Astrocyte of the spinal cord (primary cell): ENCODE measurements around the gene CYB561D2.

ENCODE experiments used
- DNase-seq: peaks from one replicate; pipeline ENCODE4 v3.0.0; 2011; ENCODE audit warnings: low read depth, low spot score
- H3K4me3 ChIP-seq: 2 replicates; pipeline ENCODE4 v1.5.1; 2011; ENCODE audit warnings: low read depth, mild to moderate bottlenecking, low read length, moderate library complexity
- CTCF ChIP-seq: IDR thresholded peaks from 2 replicates; pipeline ENCODE4 v1.5.1; 2012; ENCODE audit warnings: low read depth, mild to moderate bottlenecking, low read length, inconsistent platforms
- in situ Hi-C: cut with HindIII; loops from 2 replicates; pipeline ENCODE4 v1.10.0; 2017; ENCODE audit warnings: low sequenced_read_pairs

CYB561D2 gene

GRCh38 chr3:50337175-50337861, 13.3 kb upstream of the CYB561D2 start:
- in situ Hi-C loops = no loop called here
- peak overlapping the region; percentile 60 for H3K4me3 ChIP-seq
- TF ChIP-seq CTCF = no peak
- peak; percentile 100 for DNase-seq

- DNase-seq = no peak
- in situ Hi-C loops = no loop called here
- no peak overlapping the region for H3K4me3 ChIP-seq
- no peak for TF ChIP-seq CTCF
Observed at GRCh38 chr3:50338965-50339364, 11.7 kb upstream of the CYB561D2 start.

GRCh38 chr3:50339485-50340146, 11.0 kb upstream of the CYB561D2 start:
- in situ Hi-C loops = no loop called here
- DNase-seq = peak; percentile 22
- TF ChIP-seq CTCF = no peak
- H3K4me3 ChIP-seq = peak overlapping the region; percentile 31

GRCh38 chr3:50340147-50340447, 10.6 kb upstream of the CYB561D2 start:
- peak overlapping the region; percentile 31 for H3K4me3 ChIP-seq
- in situ Hi-C loops = no loop called here
- no peak for TF ChIP-seq CTCF
- DNase-seq = no peak

- no peak for DNase-seq
- H3K4me3 ChIP-seq = peak within 1 kb of the TSS; percentile 31
- TF ChIP-seq CTCF = no peak
- in situ Hi-C loops = no loop called here
Observed at GRCh38 chr3:50340448-50341329, 10.0 kb upstream of the CYB561D2 start, which contains the start of gene RASSF1. TSS of gene RASSF1 (minus strand) at chr3:50340836. CDS start at chr3:50340805, 31 bp downstream.

GRCh38 chr3:50341537-50341936, 9.1 kb upstream of the CYB561D2 start:
- TF ChIP-seq CTCF = no peak
- DNase-seq = no peak
- peak overlapping the region; percentile 31 for H3K4me3 ChIP-seq
- in situ Hi-C loops = no loop called here
